ENCODE data around the gene LYRM7.

- TF ChIP-seq POLR2A (IDR thresholded peaks at IDR 0.05), result no peak
- peak; percentile 44 to 68 (median 64) for TF ChIP-seq POLR2AphosphoS5 (IDR thresholded peaks at IDR 0.05)
These were observed at the start of gene LYRM7 for GRCh38 chr5:131170540-131171275.

Data from breast epithelium (tissue), 3 donors.